SK-N-SH (cell line): ENCODE results near the gene GPR157. TPM values are rescaled to one million over a fixed set of nuclear protein-coding genes. Genes with fewer than 3 reads are reported as not detected.

Source experiments
- CTCF ChIA-PET: fragments of 300-600, 350-600 bp; formaldehyde crosslinking; extraction: SDS; loops from one replicate; lab custom pipeline; 2021; lab: Yijun Ruan, JAX
- POLR2A ChIA-PET: fragments of 350-600 bp; sonication (Branson Sonifier 250); formaldehyde crosslinking; extraction: SDS; loops from one replicate; lab custom pipeline; 2020; ENCODE audit warnings: antibody characterized with exemption, inconsistent platforms; lab: Yijun Ruan, JAX
- DNase-seq: peaks from one replicate; pipeline ENCODE4 v3.0.0; 2012
- H2AFZ ChIP-seq: fragments of 200-600 bp; sonication (generic); 2 replicates; pipeline ENCODE4 v1.8.1; 2016; ENCODE audit warnings: antibody characterized with exemption, mild to moderate bottlenecking, low read depth
- H3F3A ChIP-seq: fragments of 200-600 bp; sonication (generic); replicated peaks from 2 replicates; pipeline ENCODE3; 2016; ENCODE audit warnings: antibody characterized with exemption, mild to moderate bottlenecking; ENCODE audit not compliant: insufficient read depth
- H3K27ac ChIP-seq, 2 experiments: fragments of 200-500 bp in 1 of 2; fragments of 200-600 bp in 1 of 2; sonication (Bioruptor generic) in 1 of 2; sonication (generic), shearing (Covaris generic) in 1 of 2; 2 replicates each; pipeline versions ENCODE4 v1.5.1 to v1.6.1; 2014 to 2016; ENCODE audit warnings: low read depth in 2 of 2, inconsistent platforms in 1 of 2, low read length in 1 of 2, mild to moderate bottlenecking in 1 of 2, mixed read lengths in 1 of 2
- H3K27me3 ChIP-seq: fragments of 200-600 bp; sonication (generic), shearing (Covaris generic); 2 replicates; pipeline ENCODE4 v1.6.1; 2016; ENCODE audit warnings: mixed run types; ENCODE audit not compliant: insufficient read depth
- H3K36me3 ChIP-seq, 2 experiments: fragments of 200-500 bp in 1 of 2; fragments of 200-600 bp in 1 of 2; sonication (Bioruptor generic) in 1 of 2; sonication (generic) in 1 of 2; replicated peaks in 1 of 2; 2 replicates each; pipeline versions ENCODE3 to v1.5.1; 2014 to 2016; ENCODE audit warnings: low read length in 1 of 2, mild to moderate bottlenecking in 1 of 2; ENCODE audit not compliant: insufficient read depth in 2 of 2, control insufficient read depth in 1 of 2
- H3K4me1 ChIP-seq, 2 experiments: fragments of 200-500 bp in 1 of 2; fragments of 200-600 bp in 1 of 2; sonication (Bioruptor generic) in 1 of 2; sonication (generic), shearing (Covaris generic) in 1 of 2; 2 replicates each; pipeline versions ENCODE4 v1.5.1 to v1.6.1; 2014 to 2016; ENCODE audit warnings: low read depth in 1 of 2, low read length in 1 of 2, mixed run types in 1 of 2; ENCODE audit not compliant: insufficient read depth in 2 of 2, control insufficient read depth in 1 of 2
- H3K4me2 ChIP-seq: fragments of 200-600 bp; sonication (generic), shearing (Covaris generic); 2 replicates; pipeline ENCODE4 v1.6.1; 2017; ENCODE audit warnings: mixed run types
- H3K4me3 ChIP-seq, 2 experiments: fragments of 200-500 bp in 1 of 2; fragments of 200-600 bp in 1 of 2; sonication (Bioruptor generic) in 1 of 2; sonication (generic), shearing (Covaris generic) in 1 of 2; 2 replicates each; pipeline versions ENCODE4 v1.5.1 to v1.8.1; 2014 to 2016; ENCODE audit warnings: low read depth in 2 of 2, inconsistent platforms in 1 of 2, low read length in 1 of 2, mild to moderate bottlenecking in 1 of 2, mixed read lengths in 1 of 2, moderate library complexity in 1 of 2
- H3K79me2 ChIP-seq: fragments of 200-600 bp; sonication (generic); 2 replicates; pipeline ENCODE4 v1.8.1; 2017; ENCODE audit warnings: mild to moderate bottlenecking; ENCODE audit not compliant: insufficient read depth
- H3K9ac ChIP-seq: fragments of 200-600 bp; sonication (generic); 2 replicates; pipeline ENCODE4 v1.6.1; 2017; ENCODE audit warnings: mixed run types
- H3K9me2 ChIP-seq: fragments of 200-600 bp; sonication (generic); 2 replicates; pipeline ENCODE4 v1.6.1; 2017; ENCODE audit warnings: mixed run types
- H3K9me3 ChIP-seq: fragments of 200-600 bp; sonication (generic); 2 replicates; pipeline ENCODE4 v1.6.1; 2017; ENCODE audit warnings: mixed run types, mild to moderate bottlenecking, moderate library complexity
- H4K20me1 ChIP-seq: fragments of 200-600 bp; sonication (generic); 2 replicates; pipeline ENCODE4 v1.6.1; 2017; ENCODE audit warnings: mild to moderate bottlenecking, mixed run types; ENCODE audit not compliant: insufficient read depth
- CHD2 ChIP-seq: fragments of 150-350 bp; IDR thresholded peaks from 2 replicates; pipeline ENCODE4 v1.6.1; 2018; ENCODE audit warnings: low read length; ENCODE audit not compliant: partially characterized antibody
- ELF1 ChIP-seq: IDR thresholded peaks from 2 replicates; pipeline ENCODE4 v1.4.0; 2012
- EP300 ChIP-seq, 2 experiments: IDR thresholded peaks; 2 replicates each; pipeline versions ENCODE4 v1.4.0 to v1.6.1; 2012; ENCODE audit warnings: borderline replicate concordance in 1 of 2, low read depth in 1 of 2, low read length in 1 of 2
- FOSL2 ChIP-seq: IDR thresholded peaks from 2 replicates; pipeline ENCODE4 v1.4.0; 2012; ENCODE audit warnings: low read depth, mild to moderate bottlenecking, moderate library complexity, borderline replicate concordance
- MAX ChIP-seq: IDR thresholded peaks from 2 replicates; pipeline ENCODE4 v1.4.0; 2012; ENCODE audit warnings: low read depth
- MXI1 ChIP-seq: IDR thresholded peaks from 2 replicates; pipeline ENCODE4 v1.6.1; 2012; ENCODE audit warnings: mild to moderate bottlenecking, low read depth, low read length, improper control_type of control experiment
- POLR2AphosphoS5 ChIP-seq: IDR thresholded peaks from 2 replicates; pipeline ENCODE4 v1.6.1; 2012; ENCODE audit warnings: low read depth, low read length
- REST ChIP-seq: IDR thresholded peaks from 2 replicates; pipeline ENCODE4 v1.6.1; 2012; ENCODE audit warnings: mild to moderate bottlenecking, low read depth, low read length, moderate library complexity
- USF1 ChIP-seq: IDR thresholded peaks from 2 replicates; pipeline ENCODE4 v1.4.0; 2012; ENCODE audit warnings: low read depth, borderline replicate concordance
- USF2 ChIP-seq: fragments of 150-350 bp; IDR thresholded peaks from 2 replicates; pipeline ENCODE4 v1.6.1; 2017; ENCODE audit warnings: antibody characterized with exemption, low read length, low read depth, borderline replicate concordance
- YY1 ChIP-seq: IDR thresholded peaks from 2 replicates; pipeline ENCODE4 v1.4.0; 2012; ENCODE audit warnings: low read depth, mild to moderate bottlenecking
- WGBS: methylation state at CpG from one replicate; pipeline ENCODE4 v1.1.6; 2017; ENCODE audit warnings: low lambda C conversion rate; 5-methylcytosine and 5-hydroxymethylcytosine counted together
- polyA plus RNA-seq, 3 experiments: library from polyadenylated mRNA; depleted of rRNA; stranded (reverse); fragments of >200 nt; gene quantifications; 2 replicates each; pipeline ENCODE4 v1.2.3, GENCODE V29; 2012

Gene GPR157
- polyA plus RNA-seq, 1 of the 3 experiments (the other 2 are of a cell fraction) = 1.8 TPM

GRCh38 chr1:9164919-9165318 is 36.0 kb upstream of the GPR157 start:
- Histone ChIP-seq H3K4me3 (no peak overlapping the region), H3K9me2 (no peaks in the 10 kb centered on the region), H3K4me2 (peak overlapping the region; percentile 84; the same call in 1 of the 2 replicates), H3K9ac (no peak overlapping the region), H3K9me3 (no peaks in the 10 kb centered on the region), H3F3A (peaks cover 30% of the 10 kb centered on the region), H3K36me3 (no peaks in the 10 kb centered on the region), H4K20me1 (peaks cover 96% of the 10 kb centered on the region), H3K27ac (peak overlapping the region in 1 of 2 experiments; percentile 97; a peak in 2 of 4 replicates), H3K4me1 (peaks cover 2 to 16% of the 10 kb centered on the region in 2 experiments; a peak in 3 of 4 replicates), H2AFZ (no peak overlapping the region), H3K27me3 (no peaks in the 10 kb centered on the region), H3K79me2 (peaks cover 90% of the 10 kb centered on the region)
- ChIA-PET POLR2A (interaction anchor here (0.6 kb wide), 1 partner anchor 22 kb away, joined by 3 read pairs; no protein-coding TSS in a partner anchor), CTCF (interaction anchor here (1.5 kb wide), 1 partner anchor 54 kb away, joined by 4 read pairs; no protein-coding TSS in a partner anchor)
- TF ChIP-seq EP300 (IDR thresholded peaks at IDR 0.05; ENCODE audit: borderline replicate concordance in 1 of 2, low read depth in 1 of 2, low read length in 1 of 2) (no peak), ELF1 (no peak), MXI1 (no peak), POLR2AphosphoS5 (no peak), CHD2 (no peak), REST (no peak), YY1 (no peak), FOSL2 (no peak), USF2 (no peak), MAX (no peak), USF1 (no peak)
- no peak for DNase-seq
- 79% methylated on average over 7 of the region's 7 CpGs for WGBS
